Loucy (cell line): ENCODE measurements around the gene TBX15.

ENCODE experiments used
- EZH2phosphoT487 ChIP-seq: fragments of 200-600 bp; IDR thresholded peaks from 2 replicates; pipeline ENCODE4 v1.6.1; 2018; ENCODE audit warnings: antibody characterized with exemption, mild to moderate bottlenecking, moderate library complexity, borderline replicate concordance
- TF ChIP-seq, protein P1 (sequence below): fragments of 200-600 bp; sonication (generic); conservative IDR thresholded peaks from 2 replicates; pipeline ENCODE4 v1.5.1; 2014; ENCODE audit warnings: mild to moderate bottlenecking, antibody characterized with exemption, low read length

DNA sequence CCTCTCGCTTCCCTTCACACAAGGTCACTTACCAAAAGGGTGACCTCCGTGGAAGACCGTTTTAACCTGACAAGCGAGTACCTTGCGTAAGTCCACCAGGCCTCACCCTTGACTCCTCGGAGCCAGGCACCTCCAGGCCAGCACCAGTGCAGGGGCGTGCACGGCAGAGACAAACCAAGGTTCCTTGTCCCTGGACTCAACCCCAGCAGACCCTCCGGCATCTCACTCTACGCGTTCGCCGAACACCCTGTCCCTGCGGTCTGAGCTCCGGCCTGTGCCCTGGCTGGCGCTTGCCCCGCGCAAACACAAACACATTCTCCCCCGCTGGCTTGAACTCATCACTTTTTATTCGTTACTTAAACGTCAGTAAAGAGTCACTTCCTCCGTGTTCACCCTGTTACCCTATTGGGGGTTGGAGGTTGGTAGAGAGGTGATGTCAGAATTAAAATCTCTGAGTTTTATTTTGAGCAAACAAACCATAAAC, 4.5 kb downstream of the TBX15 start:
- TF ChIP-seq, protein P1, sequence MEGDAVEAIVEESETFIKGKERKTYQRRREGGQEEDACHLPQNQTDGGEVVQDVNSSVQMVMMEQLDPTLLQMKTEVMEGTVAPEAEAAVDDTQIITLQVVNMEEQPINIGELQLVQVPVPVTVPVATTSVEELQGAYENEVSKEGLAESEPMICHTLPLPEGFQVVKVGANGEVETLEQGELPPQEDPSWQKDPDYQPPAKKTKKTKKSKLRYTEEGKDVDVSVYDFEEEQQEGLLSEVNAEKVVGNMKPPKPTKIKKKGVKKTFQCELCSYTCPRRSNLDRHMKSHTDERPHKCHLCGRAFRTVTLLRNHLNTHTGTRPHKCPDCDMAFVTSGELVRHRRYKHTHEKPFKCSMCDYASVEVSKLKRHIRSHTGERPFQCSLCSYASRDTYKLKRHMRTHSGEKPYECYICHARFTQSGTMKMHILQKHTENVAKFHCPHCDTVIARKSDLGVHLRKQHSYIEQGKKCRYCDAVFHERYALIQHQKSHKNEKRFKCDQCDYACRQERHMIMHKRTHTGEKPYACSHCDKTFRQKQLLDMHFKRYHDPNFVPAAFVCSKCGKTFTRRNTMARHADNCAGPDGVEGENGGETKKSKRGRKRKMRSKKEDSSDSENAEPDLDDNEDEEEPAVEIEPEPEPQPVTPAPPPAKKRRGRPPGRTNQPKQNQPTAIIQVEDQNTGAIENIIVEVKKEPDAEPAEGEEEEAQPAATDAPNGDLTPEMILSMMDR, result no peak
- no peak for TF ChIP-seq EZH2phosphoT487
